ENCODE data around the gene FKBP11.
"Not testable (repeated sequence)": the region's sequence is repeated elsewhere in the genome, so short reads cannot be mapped to it uniquely, and the experiment has no call there.

Gene FKBP11

GRCh38 chr12:48889679-48890078, 35.6 kb downstream of the FKBP11 start:
- Histone ChIP-seq H3K9ac (ENCODE audit: low read depth in 1 of 2, low read length in 2 of 2) (no peak overlapping the region), H3K4me1 (ENCODE audit: control insufficient read depth in 2 of 2, insufficient read depth in 2 of 2, low read length in 2 of 2) (peaks cover 3 to 4% of the 10 kb centered on the region in 2 donors), H3K27ac (ENCODE audit: low read depth in 2 of 2, low read length in 2 of 2) (no peak overlapping the region), H3K27me3 (ENCODE audit: control insufficient read depth in 2 of 2, insufficient read depth in 2 of 2, low read length in 2 of 2) (peaks cover 5 to 8% of the 10 kb centered on the region in 2 donors), H3K9me3 (ENCODE audit: control insufficient read depth in 2 of 2, low read length in 2 of 2) (no peaks in the 10 kb centered on the region), H3K4me3 (ENCODE audit: low read length in 2 of 2) (no peak overlapping the region), H3K36me3 (ENCODE audit: control insufficient read depth in 2 of 2, insufficient read depth in 2 of 2, low read length in 2 of 2) (no peaks in the 10 kb centered on the region)

DNA sequence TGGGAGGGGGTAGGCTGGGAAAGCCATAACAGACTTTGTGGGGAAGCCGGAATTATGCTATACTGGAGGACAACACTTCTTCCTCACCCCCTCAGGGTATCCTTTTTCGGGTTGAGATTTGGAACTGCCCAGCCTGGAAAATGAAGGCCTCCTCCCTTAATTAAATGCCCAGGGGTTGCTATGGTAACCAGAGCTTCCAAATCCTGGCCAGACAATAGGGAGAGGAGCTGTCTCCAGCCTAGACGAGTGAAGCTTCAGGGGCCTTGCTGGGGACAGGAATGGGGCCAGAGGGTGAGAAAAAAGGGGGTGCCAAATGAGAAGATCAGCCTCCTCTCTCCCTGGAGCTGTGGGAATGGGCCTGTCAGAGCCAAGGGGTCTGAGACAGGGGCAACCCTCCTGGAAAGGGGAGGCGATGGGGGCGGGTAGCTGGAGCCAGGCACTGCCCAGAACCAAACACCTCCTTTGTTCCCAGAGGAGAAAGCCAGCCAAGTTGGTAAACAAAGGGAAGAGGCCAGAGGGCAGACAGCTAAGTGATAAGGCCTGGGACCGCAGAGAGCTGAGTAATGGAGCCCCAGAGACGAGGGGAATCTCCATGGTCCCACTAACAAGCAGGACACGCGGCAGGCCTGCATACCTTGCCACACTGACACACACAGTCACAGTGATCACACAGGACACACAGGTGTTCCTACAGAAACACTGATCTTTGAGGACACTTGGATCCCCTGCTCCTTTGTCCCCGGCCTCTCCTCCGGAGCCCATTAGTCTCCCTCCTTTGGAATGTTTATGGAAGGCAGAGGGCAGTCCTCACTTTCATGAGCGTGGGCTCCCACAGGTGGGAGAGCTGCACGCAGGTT, 41.8 kb downstream of the FKBP11 start:
- peaks cover 0 to 3% of the 10 kb centered on the region in 2 donors for H3K27me3 ChIP-seq (ENCODE audit: control insufficient read depth in 2 of 2, insufficient read depth in 2 of 2, low read length in 2 of 2)
- H3K9ac ChIP-seq (ENCODE audit: low read depth in 1 of 2, low read length in 2 of 2) = no peak overlapping the region
- H3K9me3 ChIP-seq (ENCODE audit: control insufficient read depth in 2 of 2, low read length in 2 of 2) = no peaks in the 10 kb centered on the region
- H3K4me3 ChIP-seq (ENCODE audit: low read length in 2 of 2) = no peak overlapping the region
- H3K4me1 ChIP-seq (ENCODE audit: control insufficient read depth in 2 of 2, insufficient read depth in 2 of 2, low read length in 2 of 2) = peaks cover 0 to 2% of the 10 kb centered on the region in 2 donors
- no peak overlapping the region for H3K27ac ChIP-seq (ENCODE audit: low read depth in 2 of 2, low read length in 2 of 2)
- H3K36me3 ChIP-seq (ENCODE audit: control insufficient read depth in 2 of 2, insufficient read depth in 2 of 2, low read length in 2 of 2) = no peaks in the 10 kb centered on the region

GRCh38 chr12:48882972-48883304, 42.4 kb downstream of the FKBP11 start:
- Histone ChIP-seq H3K9me3 (ENCODE audit: control insufficient read depth in 2 of 2, low read length in 2 of 2) (no peaks in the 10 kb centered on the region), H3K4me3 (ENCODE audit: low read length in 2 of 2) (no peak overlapping the region), H3K27me3 (ENCODE audit: control insufficient read depth in 2 of 2, insufficient read depth in 2 of 2, low read length in 2 of 2) (peaks cover 0 to 3% of the 10 kb centered on the region in 2 donors), H3K9ac (ENCODE audit: low read depth in 1 of 2, low read length in 2 of 2) (no peak overlapping the region), H3K36me3 (ENCODE audit: control insufficient read depth in 2 of 2, insufficient read depth in 2 of 2, low read length in 2 of 2) (no peaks in the 10 kb centered on the region), H3K4me1 (ENCODE audit: control insufficient read depth in 2 of 2, insufficient read depth in 2 of 2, low read length in 2 of 2) (peaks cover 0 to 2% of the 10 kb centered on the region in 2 donors), H3K27ac (ENCODE audit: low read depth in 2 of 2, low read length in 2 of 2) (no peak overlapping the region)

- Histone ChIP-seq H3K9me3 (ENCODE audit: control insufficient read depth in 2 of 2, low read length in 2 of 2) (no peaks in the 10 kb centered on the region), H3K4me3 (ENCODE audit: low read length in 2 of 2) (no peak overlapping the region), H3K27me3 (ENCODE audit: control insufficient read depth in 2 of 2, insufficient read depth in 2 of 2, low read length in 2 of 2) (peaks cover 0 to 3% of the 10 kb centered on the region in 2 donors), H3K36me3 (ENCODE audit: control insufficient read depth in 2 of 2, insufficient read depth in 2 of 2, low read length in 2 of 2) (no peaks in the 10 kb centered on the region), H3K27ac (ENCODE audit: low read depth in 2 of 2, low read length in 2 of 2) (peak overlapping the region in 1 of 2 donors; percentile 9), H3K9ac (ENCODE audit: low read depth in 1 of 2, low read length in 2 of 2) (no peak overlapping the region), H3K4me1 (ENCODE audit: control insufficient read depth in 2 of 2, insufficient read depth in 2 of 2, low read length in 2 of 2) (peaks cover 0 to 2% of the 10 kb centered on the region in 2 donors)
Measured at GRCh38 chr12:48882315-48882687, 43.0 kb downstream of the FKBP11 start.

DNA sequence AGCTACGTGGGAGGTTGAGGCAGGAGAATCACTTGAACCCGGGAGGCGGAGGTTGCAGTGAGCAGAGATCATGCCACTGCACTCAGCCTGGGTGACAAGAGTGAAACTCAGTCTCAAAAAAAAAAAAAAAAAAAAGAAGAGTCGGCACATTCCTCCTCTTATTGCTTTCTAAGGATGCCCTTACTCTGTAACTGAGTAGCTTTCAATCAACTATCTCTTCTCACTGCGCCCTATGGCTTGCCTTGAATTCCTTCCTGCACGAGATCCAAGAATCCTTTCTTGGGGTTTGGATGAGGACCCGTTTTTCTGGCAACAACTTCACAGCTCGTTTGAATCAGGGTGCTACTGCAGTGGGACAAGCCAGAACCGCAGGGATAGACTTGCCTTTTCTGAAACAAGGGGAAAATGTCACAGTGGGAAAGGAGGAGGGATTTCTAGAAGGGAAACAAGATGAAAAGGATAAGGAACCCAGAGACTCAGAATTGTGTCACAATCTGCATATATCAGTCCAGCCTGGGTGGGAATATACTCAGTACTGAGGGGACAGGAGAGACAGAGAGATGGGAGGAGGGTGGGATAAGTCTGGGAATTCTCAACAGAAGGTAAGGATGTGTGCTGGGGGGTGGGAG, 43.5 kb downstream of the FKBP11 start:
- peaks cover 0 to 2% of the 10 kb centered on the region in 2 donors for H3K4me1 ChIP-seq (ENCODE audit: control insufficient read depth in 2 of 2, insufficient read depth in 2 of 2, low read length in 2 of 2)
- H3K27me3 ChIP-seq (ENCODE audit: control insufficient read depth in 2 of 2, insufficient read depth in 2 of 2, low read length in 2 of 2) = peaks cover 0 to 3% of the 10 kb centered on the region in 2 donors
- peak overlapping the region in 1 of 2 donors; percentile 9 for H3K27ac ChIP-seq (ENCODE audit: low read depth in 2 of 2, low read length in 2 of 2)
- H3K4me3 ChIP-seq (ENCODE audit: low read length in 2 of 2) = no peak overlapping the region
- H3K36me3 ChIP-seq (ENCODE audit: control insufficient read depth in 2 of 2, insufficient read depth in 2 of 2, low read length in 2 of 2) = no peaks in the 10 kb centered on the region
- H3K9me3 ChIP-seq (ENCODE audit: control insufficient read depth in 2 of 2, low read length in 2 of 2) = no peaks in the 10 kb centered on the region
- no peak overlapping the region for H3K9ac ChIP-seq (ENCODE audit: low read depth in 1 of 2, low read length in 2 of 2)

GRCh38 chr12:48880647-48881046, 44.6 kb downstream of the FKBP11 start:
- H3K27ac ChIP-seq (ENCODE audit: low read depth in 2 of 2, low read length in 2 of 2) = no peak overlapping the region
- no peak overlapping the region for H3K4me3 ChIP-seq (ENCODE audit: low read length in 2 of 2)
- H3K9ac ChIP-seq (ENCODE audit: low read depth in 1 of 2, low read length in 2 of 2) = no peak overlapping the region
- H3K27me3 ChIP-seq (ENCODE audit: control insufficient read depth in 2 of 2, insufficient read depth in 2 of 2, low read length in 2 of 2) = peaks cover 0 to 3% of the 10 kb centered on the region in 2 donors
- no peaks in the 10 kb centered on the region for H3K36me3 ChIP-seq (ENCODE audit: control insufficient read depth in 2 of 2, insufficient read depth in 2 of 2, low read length in 2 of 2)
- H3K4me1 ChIP-seq (ENCODE audit: control insufficient read depth in 2 of 2, insufficient read depth in 2 of 2, low read length in 2 of 2) = peaks cover 0 to 2% of the 10 kb centered on the region in 2 donors
- no peaks in the 10 kb centered on the region for H3K9me3 ChIP-seq (ENCODE audit: control insufficient read depth in 2 of 2, low read length in 2 of 2)

GRCh38 chr12:48878548-48878947, 46.7 kb downstream of the FKBP11 start:
- H3K4me3 ChIP-seq (ENCODE audit: low read length in 2 of 2) = no peak overlapping the region
- H3K36me3 ChIP-seq (ENCODE audit: control insufficient read depth in 2 of 2, insufficient read depth in 2 of 2, low read length in 2 of 2) = no peaks in the 10 kb centered on the region
- no peaks in the 10 kb centered on the region for H3K9me3 ChIP-seq (ENCODE audit: control insufficient read depth in 2 of 2, low read length in 2 of 2)
- H3K27me3 ChIP-seq (ENCODE audit: control insufficient read depth in 2 of 2, insufficient read depth in 2 of 2, low read length in 2 of 2) = peaks cover 0 to 3% of the 10 kb centered on the region in 2 donors
- no peak overlapping the region for H3K9ac ChIP-seq (ENCODE audit: low read depth in 1 of 2, low read length in 2 of 2)
- peaks cover 0 to 2% of the 10 kb centered on the region in 2 donors for H3K4me1 ChIP-seq (ENCODE audit: control insufficient read depth in 2 of 2, insufficient read depth in 2 of 2, low read length in 2 of 2)
- H3K27ac ChIP-seq (ENCODE audit: low read depth in 2 of 2, low read length in 2 of 2) = no peak overlapping the region

DNA sequence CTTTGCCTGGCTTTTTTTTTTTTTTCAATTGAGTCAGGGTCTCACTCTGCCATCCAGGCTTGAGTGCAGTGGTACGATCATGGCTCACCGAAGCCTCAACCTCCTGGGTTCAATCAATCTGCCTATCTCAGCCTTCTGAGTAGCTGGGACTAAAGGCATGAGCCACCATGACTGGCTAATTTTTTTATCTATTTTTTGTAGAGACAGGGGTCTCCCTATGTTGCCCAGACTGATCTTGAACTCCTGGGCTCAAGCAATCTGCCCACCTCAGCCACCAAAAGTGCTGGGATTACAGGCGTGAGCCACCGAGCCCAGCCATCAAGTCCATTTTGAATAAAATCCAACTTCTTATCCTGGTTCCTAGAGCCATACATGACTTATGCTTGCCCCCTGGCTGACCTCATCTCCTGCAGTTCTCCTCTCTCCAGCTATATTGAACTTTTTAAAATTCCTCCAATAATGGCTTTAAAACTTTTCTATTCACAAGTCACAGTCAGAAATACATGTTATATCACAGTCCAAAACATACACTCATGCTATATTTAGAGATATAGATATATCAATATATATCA, 49.3 kb downstream of the FKBP11 start:
- Histone ChIP-seq H3K4me3 (ENCODE audit: low read length in 2 of 2) (no peak overlapping the region), H3K36me3 (ENCODE audit: control insufficient read depth in 2 of 2, insufficient read depth in 2 of 2, low read length in 2 of 2) (no peaks in the 10 kb centered on the region), H3K27ac (ENCODE audit: low read depth in 2 of 2, low read length in 2 of 2) (no peak overlapping the region), H3K27me3 (ENCODE audit: control insufficient read depth in 2 of 2, insufficient read depth in 2 of 2, low read length in 2 of 2) (peaks cover 0 to 3% of the 10 kb centered on the region in 2 donors), H3K4me1 (ENCODE audit: control insufficient read depth in 2 of 2, insufficient read depth in 2 of 2, low read length in 2 of 2) (no peaks in the 10 kb centered on the region), H3K9me3 (ENCODE audit: control insufficient read depth in 2 of 2, low read length in 2 of 2) (no peaks in the 10 kb centered on the region), H3K9ac (ENCODE audit: low read depth in 1 of 2, low read length in 2 of 2) (no peak overlapping the region)

- not testable (repeated sequence) for H3K27ac ChIP-seq (ENCODE audit: low read depth in 2 of 2, low read length in 2 of 2); H3K9me3 ChIP-seq (ENCODE audit: control insufficient read depth in 2 of 2, low read length in 2 of 2); H3K27me3 ChIP-seq (ENCODE audit: control insufficient read depth in 2 of 2, insufficient read depth in 2 of 2, low read length in 2 of 2); H3K4me1 ChIP-seq (ENCODE audit: control insufficient read depth in 2 of 2, insufficient read depth in 2 of 2, low read length in 2 of 2); H3K36me3 ChIP-seq (ENCODE audit: control insufficient read depth in 2 of 2, insufficient read depth in 2 of 2, low read length in 2 of 2); H3K9ac ChIP-seq (ENCODE audit: low read depth in 1 of 2, low read length in 2 of 2); H3K4me3 ChIP-seq (ENCODE audit: low read length in 2 of 2)
Measured at GRCh38 chr12:48873534-48873933, 51.8 kb downstream of the FKBP11 start.

DNA sequence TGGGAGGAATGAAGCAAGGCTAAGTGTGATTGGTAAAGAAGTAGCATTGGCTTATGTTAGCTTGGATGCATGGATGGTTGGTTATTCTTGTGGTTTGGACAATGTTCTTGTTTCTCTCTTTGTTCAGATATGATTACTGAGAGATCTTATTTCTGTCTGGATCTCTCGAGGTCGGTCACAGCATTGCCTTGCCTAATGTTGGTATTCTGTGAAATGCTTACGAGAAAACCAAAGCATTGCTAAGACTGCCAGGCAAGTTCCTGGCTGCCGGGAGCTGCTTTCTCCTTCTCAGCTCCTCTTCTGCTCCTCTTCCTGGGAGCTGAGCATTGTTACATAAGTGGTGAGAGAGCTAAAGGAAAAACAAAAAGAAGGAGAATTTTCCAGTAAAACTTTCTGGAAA, 52.2 kb downstream of the FKBP11 start:
- H3K27me3 ChIP-seq (ENCODE audit: control insufficient read depth in 2 of 2, insufficient read depth in 2 of 2, low read length in 2 of 2) = no peaks in the 10 kb centered on the region
- no peak overlapping the region for H3K9ac ChIP-seq (ENCODE audit: low read depth in 1 of 2, low read length in 2 of 2)
- no peaks in the 10 kb centered on the region for H3K36me3 ChIP-seq (ENCODE audit: control insufficient read depth in 2 of 2, insufficient read depth in 2 of 2, low read length in 2 of 2)
- H3K4me3 ChIP-seq (ENCODE audit: low read length in 2 of 2) = no peak overlapping the region
- no peaks in the 10 kb centered on the region for H3K9me3 ChIP-seq (ENCODE audit: control insufficient read depth in 2 of 2, low read length in 2 of 2)
- no peaks in the 10 kb centered on the region for H3K4me1 ChIP-seq (ENCODE audit: control insufficient read depth in 2 of 2, insufficient read depth in 2 of 2, low read length in 2 of 2)
- H3K27ac ChIP-seq (ENCODE audit: low read depth in 2 of 2, low read length in 2 of 2) = no peak overlapping the region

Measured in mucosa of rectum (tissue), 2 donors.